ENCODE results near the gene MDC1.
"Not testable (repeated sequence)": the region's sequence is repeated elsewhere in the genome, so short reads cannot be mapped to it uniquely, and the experiment has no call there.

Gene MDC1

GRCh38 chr6:30678964-30679726 lies 37.9 kb downstream of the MDC1 start:
- peak; percentile 61 to 79 (median 67) for DNase-seq

GRCh38 chr6:30676660-30677285 lies 40.3 kb downstream of the MDC1 start:
- DNase-seq: no peak

- DNase-seq: peak; percentile 89 to 97 (median 94)
These were observed 44.4 kb downstream of the MDC1 start, which contains the start of gene DHX16 for GRCh38 chr6:30672445-30673253. DHX16 (minus strand) TSS chr6:30673006; CDS start chr6:30672841, 165 bp downstream.

GRCh38 chr6:30670760-30671527 lies 46.1 kb downstream of the MDC1 start:
- DNase-seq: no peak

- DNase-seq: not testable (repeated sequence)
These were observed 50.8 kb downstream of the MDC1 start for GRCh38 chr6:30666300-30666699.

GRCh38 chr6:30664994-30665767 lies 51.9 kb downstream of the MDC1 start:
- DNase-seq: no peak

- DNase-seq: not testable (repeated sequence)
These were observed 59.2 kb downstream of the MDC1 start for GRCh38 chr6:30657922-30658321.

GRCh38 chr6:30657454-30657853 lies 59.6 kb downstream of the MDC1 start:
- no peak for DNase-seq

- no peak for DNase-seq
These were observed 60.6 kb downstream of the MDC1 start for GRCh38 chr6:30656513-30656912.

GRCh38 chr6:30655743-30656094 lies 61.4 kb downstream of the MDC1 start:
- DNase-seq: no peak

GRCh38 chr6:30654798-30655742 lies 62.0 kb downstream of the MDC1 start:
- no peak for DNase-seq

GRCh38 chr6:30651143-30651542 lies 65.9 kb downstream of the MDC1 start:
- no peak for DNase-seq

Data from NCI-H1417 (cell line).